ENCODE data around the gene ZFYVE19. TPM values are rescaled to one million over a fixed set of nuclear protein-coding genes. Genes with fewer than 3 reads are reported as not detected.
"Not testable (repeated sequence)": the region's sequence is repeated elsewhere in the genome, so short reads cannot be mapped to it uniquely, and the experiment has no call there.

The ZFYVE19 gene
- total and polyA plus RNA-seq, 3 experiments from 2014 or later, result 22.3 to 25.5 (median 22.5) TPM

- no peak overlapping the region for H3K4me3 ChIP-seq (ENCODE audit: low read length)
- no peaks in the 10 kb centered on the region for H3K4me1 ChIP-seq (ENCODE audit: insufficient read depth, low read length)
- H3K4me1 Mint-ChIP-seq, result peaks cover 6 to 15% (median 8%) of the 10 kb centered on the region in 3 donors
- no peaks in the 10 kb centered on the region for H3K36me3 ChIP-seq (ENCODE audit: insufficient read depth, low read length)
- ChIA-PET POLR2A (interaction anchor here (2.6 kb wide), 1 partner anchor 38 kb away, joined by 20 read pairs; the partner anchor contains the start of gene VPS18), CTCF (interaction anchor here (0.9 to 8.4 kb wide), 9 partner anchors 10 to 344 kb away, joined by 3 to 178 read pairs (median 4); partner anchors contain the start of genes CCDC32, SPINT1 and VPS18)
- no peak overlapping the region for H3K27ac Mint-ChIP-seq
- H3K27me3 ChIP-seq (ENCODE audit: insufficient read depth, low read length, poor library complexity, severe bottlenecking), result no peaks in the 10 kb centered on the region
- no peak overlapping the region for H3K4me3 Mint-ChIP-seq
- DNase-seq, result no peak
- H3K27me3 Mint-ChIP-seq, result peaks cover 0 to 9% of the 10 kb centered on the region in 2 donors
- no peaks in the 10 kb centered on the region for H3K9me3 ChIP-seq (ENCODE audit: low read length)
- H3K27ac ChIP-seq (ENCODE audit: low read depth, low read length), result no peak overlapping the region
- no peaks in the 10 kb centered on the region for H3K9me3 Mint-ChIP-seq
- H3K36me3 Mint-ChIP-seq, result peaks cover 0 to 1% (median 0%) of the 10 kb centered on the region in 3 donors
Measured at GRCh38 chr15:40856746-40857145, 49.9 kb downstream of the ZFYVE19 start.

DNA sequence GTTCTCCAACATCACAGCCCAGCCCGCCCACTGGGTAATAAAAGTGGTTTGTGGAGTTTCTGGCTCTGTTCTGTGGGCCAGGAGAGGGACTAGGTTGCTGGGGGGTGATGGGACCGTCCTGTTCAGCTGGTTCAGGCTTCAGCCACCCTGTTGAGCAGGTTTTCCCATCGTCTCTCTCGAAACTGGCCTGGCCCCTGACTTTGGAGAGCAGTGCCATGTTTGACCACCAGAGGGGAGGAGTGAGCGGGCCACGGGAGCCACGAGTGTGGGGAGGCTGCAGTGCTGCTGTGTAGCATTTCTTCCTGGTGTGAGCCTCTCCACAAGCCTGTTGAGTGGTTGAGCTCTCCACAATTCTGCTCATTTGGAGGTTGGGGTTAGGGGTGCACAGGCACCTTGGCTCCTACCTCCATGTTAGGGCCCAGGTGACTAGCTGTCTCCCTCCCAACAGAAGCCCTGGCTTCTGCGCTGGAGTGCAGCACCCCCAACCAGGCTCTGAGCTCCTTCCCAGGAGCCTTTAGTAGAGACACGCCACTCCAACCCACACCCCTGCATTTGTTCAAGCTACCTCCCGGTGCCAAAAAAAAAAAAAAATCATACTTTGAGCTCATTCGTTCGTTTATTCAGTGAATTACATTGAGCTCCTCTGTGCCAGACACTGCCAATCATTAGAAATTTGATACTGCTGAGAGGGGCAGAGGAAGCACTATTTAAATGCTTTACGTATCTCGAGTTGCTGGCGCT is 50.9 kb downstream of the ZFYVE19 start:
- Mint-ChIP-seq H3K36me3 (peaks cover 0 to 1% (median 0%) of the 10 kb centered on the region in 3 donors), H3K4me3 (no peak overlapping the region), H3K4me1 (peaks cover 6 to 15% (median 8%) of the 10 kb centered on the region in 3 donors), H3K9me3 (no peaks in the 10 kb centered on the region), H3K27ac (peak overlapping the region in 3 of 8 donors; percentile 8 to 41 (median 24)), H3K27me3 (peaks cover 2 to 11% of the 10 kb centered on the region in 2 donors)
- H3K27me3 ChIP-seq (ENCODE audit: insufficient read depth, low read length, poor library complexity, severe bottlenecking), result no peaks in the 10 kb centered on the region
- POLR2A ChIA-PET, result interaction anchor here (0.6 to 2.6 kb wide), 2 partner anchors 36 to 336 kb away, joined by 8 to 20 read pairs; partner anchors contain the start of gene VPS18
- H3K27ac ChIP-seq (ENCODE audit: low read depth, low read length), result no peak overlapping the region
- H3K9me3 ChIP-seq (ENCODE audit: low read length), result no peaks in the 10 kb centered on the region
- H3K36me3 ChIP-seq (ENCODE audit: insufficient read depth, low read length), result no peaks in the 10 kb centered on the region
- CTCF ChIA-PET, result interaction anchor here (0.7 to 8.4 kb wide), 30 partner anchors 11 to 406 kb away, joined by 3 to 178 read pairs (median 4); partner anchors contain the start of genes CCDC32, CHP1, RAD51 and SPINT1
- peak; percentile 65 to 83 (median 67) for DNase-seq
- no peaks in the 10 kb centered on the region for H3K4me1 ChIP-seq (ENCODE audit: insufficient read depth, low read length)
- no peak overlapping the region for H3K4me3 ChIP-seq (ENCODE audit: low read length)

DNA sequence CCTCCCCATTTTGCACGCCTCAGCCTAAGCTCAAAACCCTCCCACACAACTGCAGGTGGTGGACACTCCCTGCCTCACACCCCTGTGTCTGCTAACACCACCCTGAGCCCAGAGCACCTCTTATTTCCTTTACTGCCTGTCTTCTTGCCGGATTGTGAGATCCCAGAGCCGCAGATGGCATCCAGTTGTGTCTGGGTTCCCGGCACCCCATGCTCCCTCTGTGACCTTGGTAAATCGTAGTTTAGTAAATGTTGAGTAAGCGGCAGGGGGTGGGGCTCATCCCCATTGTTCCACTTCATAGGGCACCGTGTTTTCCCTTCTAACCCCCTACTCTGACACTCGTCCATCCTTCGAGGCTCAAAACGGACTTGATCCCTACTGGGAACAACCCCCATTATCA is 51.8 kb downstream of the ZFYVE19 start:
- Mint-ChIP-seq H3K4me1 (peaks cover 6 to 15% (median 8%) of the 10 kb centered on the region in 3 donors), H3K9me3 (no peaks in the 10 kb centered on the region), H3K36me3 (peaks cover 0 to 1% (median 0%) of the 10 kb centered on the region in 3 donors), H3K27me3 (peaks cover 4 to 11% of the 10 kb centered on the region in 2 donors), H3K27ac (peak overlapping the region in 1 of 8 donors; percentile 22), H3K4me3 (no peak overlapping the region)
- H3K27ac ChIP-seq (ENCODE audit: low read depth, low read length), result no peak overlapping the region
- no peaks in the 10 kb centered on the region for H3K36me3 ChIP-seq (ENCODE audit: insufficient read depth, low read length)
- DNase-seq, result no peak
- no peaks in the 10 kb centered on the region for H3K9me3 ChIP-seq (ENCODE audit: low read length)
- CTCF ChIA-PET, result interaction anchor here (0.6 to 8.4 kb wide), 22 partner anchors 12 to 406 kb away, joined by 3 to 178 read pairs (median 5); partner anchors contain the start of genes CHP1, SPINT1 and VPS18
- POLR2A ChIA-PET, result interaction anchor here (2.6 kb wide), 1 partner anchor 36 kb away, joined by 20 read pairs; the partner anchor contains the start of gene VPS18
- H3K27me3 ChIP-seq (ENCODE audit: insufficient read depth, low read length, poor library complexity, severe bottlenecking), result no peaks in the 10 kb centered on the region
- H3K4me3 ChIP-seq (ENCODE audit: low read length), result no peak overlapping the region
- no peaks in the 10 kb centered on the region for H3K4me1 ChIP-seq (ENCODE audit: insufficient read depth, low read length)

- no peak overlapping the region for H3K27ac ChIP-seq (ENCODE audit: low read depth, low read length)
- H3K4me1 Mint-ChIP-seq, result peaks cover 6 to 15% (median 8%) of the 10 kb centered on the region in 3 donors
- H3K9me3 Mint-ChIP-seq, result no peaks in the 10 kb centered on the region
- H3K36me3 Mint-ChIP-seq, result peaks cover 0 to 1% (median 0%) of the 10 kb centered on the region in 3 donors
- H3K9me3 ChIP-seq (ENCODE audit: low read length), result no peaks in the 10 kb centered on the region
- peak overlapping the region in 1 of 8 donors; percentile 22 for H3K27ac Mint-ChIP-seq
- H3K4me3 ChIP-seq (ENCODE audit: low read length), result no peak overlapping the region
- H3K36me3 ChIP-seq (ENCODE audit: insufficient read depth, low read length), result no peaks in the 10 kb centered on the region
- POLR2A ChIA-PET, result interaction anchor here (2.6 kb wide), 1 partner anchor 35 kb away, joined by 20 read pairs; the partner anchor contains the start of gene VPS18
- H3K4me1 ChIP-seq (ENCODE audit: insufficient read depth, low read length), result no peaks in the 10 kb centered on the region
- no peak overlapping the region for H3K4me3 Mint-ChIP-seq
- no peaks in the 10 kb centered on the region for H3K27me3 ChIP-seq (ENCODE audit: insufficient read depth, low read length, poor library complexity, severe bottlenecking)
- peaks cover 4 to 11% of the 10 kb centered on the region in 2 donors for H3K27me3 Mint-ChIP-seq
- CTCF ChIA-PET, result interaction anchor here (0.6 to 8.4 kb wide), 17 partner anchors 12 to 327 kb away, joined by 3 to 178 read pairs (median 4); partner anchors contain the start of genes SPINT1 and VPS18
- DNase-seq, result peak; percentile 71 to 84 (median 74)
Measured at GRCh38 chr15:40859206-40859851, 52.4 kb downstream of the ZFYVE19 start.

- H3K36me3 Mint-ChIP-seq, result not testable (repeated sequence)
- CTCF ChIA-PET, result interaction anchor here (0.7 to 8.4 kb wide), 2 partner anchors 35 to 1845 kb away, joined by 3 to 178 read pairs; partner anchors contain the start of gene VPS18
Measured at GRCh38 chr15:40861147-40861546, 54.3 kb downstream of the ZFYVE19 start.

GRCh38 chr15:40863660-40864270 is 56.9 kb downstream of the ZFYVE19 start:
- Mint-ChIP-seq H3K27me3 (peaks cover 7 to 10% of the 10 kb centered on the region in 2 donors), H3K9me3 (no peaks in the 10 kb centered on the region), H3K4me3 (no peak overlapping the region), H3K4me1 (peaks cover 6 to 9% (median 8%) of the 10 kb centered on the region in 3 donors), H3K36me3 (no peaks in the 10 kb centered on the region), H3K27ac (no peak overlapping the region)
- H3K4me3 ChIP-seq (ENCODE audit: low read length), result no peak overlapping the region
- no peaks in the 10 kb centered on the region for H3K9me3 ChIP-seq (ENCODE audit: low read length)
- no peak overlapping the region for H3K27ac ChIP-seq (ENCODE audit: low read depth, low read length)
- ChIA-PET POLR2A (no interaction called here), CTCF (interaction anchor here (1.0 kb wide), 1 partner anchor 30 kb away, joined by 3 read pairs; the partner anchor contains the start of gene VPS18)
- H3K4me1 ChIP-seq (ENCODE audit: insufficient read depth, low read length), result no peaks in the 10 kb centered on the region
- H3K27me3 ChIP-seq (ENCODE audit: insufficient read depth, low read length, poor library complexity, severe bottlenecking), result no peaks in the 10 kb centered on the region
- H3K36me3 ChIP-seq (ENCODE audit: insufficient read depth, low read length), result no peaks in the 10 kb centered on the region
- no peak for DNase-seq

More at GRCh38 chr15:40861147-40861546, 54.3 kb downstream of the ZFYVE19 start:
- H3K27ac ChIP-seq (ENCODE audit: low read depth, low read length); POLR2A ChIA-PET; H3K4me1 ChIP-seq (ENCODE audit: insufficient read depth, low read length); H3K4me3 ChIP-seq (ENCODE audit: low read length); DNase-seq; H3K9me3 Mint-ChIP-seq; H3K27me3 ChIP-seq (ENCODE audit: insufficient read depth, low read length, poor library complexity, severe bottlenecking); H3K9me3 ChIP-seq (ENCODE audit: low read length); H3K36me3 ChIP-seq (ENCODE audit: insufficient read depth, low read length); H3K4me3 Mint-ChIP-seq: not testable (repeated sequence)
- Mint-ChIP-seq H3K27me3 (peaks cover 7 to 11% of the 10 kb centered on the region in 2 donors), H3K27ac (peak overlapping the region in 1 of 8 donors; percentile 59), H3K4me1 (peaks cover 6 to 15% (median 8%) of the 10 kb centered on the region in 3 donors)
